NOMO-1 treated with dmso at 0.1 percent for 144 hours (cell line): ENCODE results near the gene PCDHGB1.
"Not testable (repeated sequence)": the region's sequence is repeated elsewhere in the genome, so short reads cannot be mapped to it uniquely, and the experiment has no call there.

Experiments
- DNase-seq: peaks from one replicate; lab custom pipeline; 2025; ENCODE audit not compliant: unreplicated experiment; lab: John Stamatoyannopoulos, UW

PCDHGB1 gene

DNA sequence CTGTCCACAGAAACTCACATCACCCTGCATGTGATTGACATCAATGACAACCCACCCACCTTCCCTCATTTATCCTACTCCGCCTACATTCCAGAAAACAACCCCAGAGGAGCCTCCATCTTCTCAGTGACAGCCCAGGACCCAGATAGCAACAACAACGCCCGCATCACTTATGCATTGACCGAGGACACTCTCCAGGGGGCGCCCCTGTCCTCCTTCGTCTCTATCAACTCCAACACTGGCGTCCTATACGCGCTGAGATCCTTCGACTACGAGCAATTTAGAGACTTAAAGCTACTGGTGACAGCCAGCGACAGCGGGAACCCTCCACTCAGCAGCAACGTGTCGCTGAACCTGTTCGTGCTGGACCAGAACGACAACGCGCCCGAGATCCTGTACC lies 4.6 kb upstream of the PCDHGB1 start:
- no peak for DNase-seq

DNA sequence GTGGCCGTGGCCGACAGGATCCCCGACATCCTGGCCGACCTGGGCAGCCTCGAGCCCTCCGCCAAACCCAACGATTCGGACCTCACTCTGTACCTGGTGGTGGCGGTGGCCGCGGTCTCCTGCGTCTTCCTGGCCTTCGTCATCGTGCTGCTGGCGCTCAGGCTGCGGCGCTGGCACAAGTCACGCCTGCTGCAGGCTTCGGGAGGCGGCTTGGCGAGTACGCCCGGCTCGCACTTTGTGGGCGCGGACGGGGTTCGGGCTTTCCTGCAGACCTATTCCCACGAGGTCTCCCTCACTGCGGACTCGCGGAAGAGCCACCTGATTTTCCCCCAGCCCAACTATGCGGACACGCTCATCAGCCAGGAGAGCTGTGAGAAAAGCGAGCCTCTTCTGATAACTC lies 3.9 kb upstream of the PCDHGB1 start:
- not testable (repeated sequence) for DNase-seq

DNA sequence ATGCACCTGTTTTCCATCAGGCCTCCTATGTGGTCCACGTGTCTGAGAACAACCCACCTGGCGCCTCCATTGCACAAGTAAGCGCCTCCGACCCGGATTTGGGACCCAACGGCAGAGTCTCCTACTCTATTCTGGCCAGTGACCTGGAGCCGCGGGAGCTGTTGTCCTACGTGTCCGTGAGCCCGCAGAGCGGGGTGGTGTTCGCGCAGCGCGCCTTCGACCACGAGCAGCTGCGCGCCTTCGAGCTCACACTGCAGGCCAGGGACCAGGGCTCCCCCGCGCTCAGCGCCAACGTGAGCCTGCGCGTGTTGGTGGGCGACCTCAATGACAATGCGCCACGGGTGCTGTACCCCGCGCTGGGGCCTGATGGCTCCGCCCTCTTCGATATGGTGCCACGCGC lies 1.7 kb downstream of the PCDHGB1 start:
- DNase-seq = no peak

DNA sequence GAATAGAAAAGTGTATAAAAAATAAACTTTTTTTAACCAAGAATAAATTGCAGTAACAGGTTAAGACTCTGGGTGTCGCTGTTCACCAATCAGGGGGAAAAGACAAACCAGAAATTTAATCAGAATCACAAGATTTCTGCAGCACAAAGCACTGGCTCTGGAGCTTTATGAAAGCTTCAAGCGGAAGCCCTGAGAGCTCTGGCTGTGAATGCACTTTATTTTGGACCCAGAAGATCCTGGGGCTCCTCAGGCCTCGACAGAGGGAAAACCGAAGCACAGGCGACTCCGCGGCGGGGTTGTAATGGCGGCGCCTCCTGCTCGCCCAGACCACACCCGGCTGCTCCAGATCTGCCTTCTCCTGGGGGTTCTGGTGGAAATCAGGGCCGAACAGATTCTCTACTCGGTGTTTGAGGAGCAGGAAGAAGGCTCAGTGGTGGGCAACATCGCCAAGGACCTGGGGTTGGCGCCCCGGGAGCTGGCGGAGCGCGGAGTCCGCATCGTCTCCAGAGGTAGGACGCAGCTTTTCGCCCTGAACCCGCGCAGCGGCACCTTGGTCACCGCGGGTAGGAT lies 5.1 kb downstream of the PCDHGB1 start, which contains the start of gene PCDHGA4:
PCDHGA4 (plus strand) TSS at position 122 of the 570 bp plus-strand sequence; CDS start at position 209, 87 bp downstream.
- DNase-seq = no peak

DNA sequence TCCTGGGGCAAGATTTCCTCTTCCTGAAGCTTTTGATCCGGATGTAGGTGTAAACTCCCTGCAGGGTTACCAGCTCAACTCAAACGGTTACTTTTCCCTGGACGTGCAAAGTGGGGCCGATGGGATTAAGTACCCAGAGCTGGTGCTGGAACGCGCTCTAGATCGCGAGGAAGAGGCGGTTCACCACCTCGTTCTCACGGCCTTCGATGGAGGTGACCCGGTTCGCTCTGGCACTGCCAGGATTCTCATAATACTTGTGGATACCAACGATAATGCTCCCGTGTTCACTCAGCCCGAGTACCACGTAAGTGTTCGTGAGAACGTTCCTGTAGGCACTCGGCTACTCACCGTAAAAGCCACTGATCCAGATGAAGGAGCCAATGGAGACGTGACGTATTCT lies 5.7 kb downstream of the PCDHGB1 start:
- no peak for DNase-seq

DNA sequence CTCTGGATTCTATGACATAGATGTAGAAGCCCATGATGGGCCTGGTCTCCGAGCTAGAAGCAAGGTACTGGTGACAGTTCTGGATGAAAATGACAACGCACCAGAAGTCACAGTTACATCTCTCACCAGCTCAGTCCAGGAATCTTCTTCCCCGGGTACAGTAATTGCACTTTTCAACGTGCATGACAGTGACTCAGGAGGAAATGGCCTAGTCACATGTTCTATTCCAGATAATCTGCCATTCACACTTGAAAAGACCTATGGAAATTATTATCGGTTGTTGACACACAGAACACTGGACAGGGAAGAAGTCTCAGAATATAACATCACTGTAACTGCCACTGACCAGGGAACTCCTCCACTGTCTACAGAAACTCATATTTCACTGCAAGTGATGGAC lies 6.2 kb downstream of the PCDHGB1 start:
- no peak for DNase-seq

DNA sequence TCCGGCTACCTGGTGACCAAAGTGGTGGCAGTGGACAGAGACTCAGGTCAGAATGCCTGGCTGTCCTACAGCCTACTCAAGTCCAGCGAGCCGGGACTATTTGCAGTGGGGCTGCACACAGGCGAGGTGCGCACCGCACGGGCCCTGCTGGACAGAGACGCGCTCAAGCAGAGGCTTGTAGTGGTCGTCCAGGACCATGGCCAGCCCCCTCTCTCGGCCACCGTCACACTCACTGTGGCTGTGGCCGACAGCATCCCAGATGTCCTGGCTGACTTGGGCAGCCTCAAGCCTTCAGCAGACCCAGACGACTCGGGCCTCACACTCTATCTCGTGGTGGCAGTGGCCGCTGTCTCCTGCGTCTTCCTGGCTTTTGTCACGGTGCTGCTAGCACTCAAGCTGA lies 7.1 kb downstream of the PCDHGB1 start:
- no peak for DNase-seq

DNA sequence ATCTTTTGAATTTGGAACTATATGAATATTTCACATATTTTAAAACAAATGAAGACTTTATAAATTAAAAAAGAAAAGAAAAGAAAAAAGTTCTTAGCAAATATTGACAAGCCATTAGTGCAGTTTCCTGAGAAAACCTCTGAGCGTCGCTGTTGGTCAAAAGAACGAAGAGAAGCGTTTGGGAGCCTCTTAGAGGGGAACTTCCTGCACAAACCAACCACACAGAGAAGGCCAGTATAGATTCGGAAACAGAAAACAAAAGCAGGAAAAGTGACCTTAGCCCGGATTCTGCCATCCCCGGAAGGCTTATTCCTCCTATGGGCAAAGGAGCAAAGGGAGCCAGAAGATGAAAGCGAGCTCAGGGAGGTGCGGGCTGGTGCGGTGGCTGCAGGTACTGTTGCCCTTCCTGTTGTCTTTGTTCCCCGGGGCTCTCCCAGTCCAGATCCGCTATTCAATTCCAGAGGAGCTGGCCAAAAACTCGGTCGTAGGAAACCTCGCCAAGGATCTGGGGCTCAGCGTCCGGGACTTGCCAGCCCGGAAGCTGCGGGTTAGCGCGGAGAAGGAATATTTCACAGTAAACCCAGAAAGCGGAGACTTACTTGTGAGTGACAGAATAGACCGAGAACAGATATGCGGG lies 10.0 kb downstream of the PCDHGB1 start, which contains the start of gene PCDHGB2:
PCDHGB2 (plus strand) TSS at position 205 of the 637 bp plus-strand sequence; CDS start at position 347, 142 bp downstream.
- DNase-seq = peak; percentile 54

DNA sequence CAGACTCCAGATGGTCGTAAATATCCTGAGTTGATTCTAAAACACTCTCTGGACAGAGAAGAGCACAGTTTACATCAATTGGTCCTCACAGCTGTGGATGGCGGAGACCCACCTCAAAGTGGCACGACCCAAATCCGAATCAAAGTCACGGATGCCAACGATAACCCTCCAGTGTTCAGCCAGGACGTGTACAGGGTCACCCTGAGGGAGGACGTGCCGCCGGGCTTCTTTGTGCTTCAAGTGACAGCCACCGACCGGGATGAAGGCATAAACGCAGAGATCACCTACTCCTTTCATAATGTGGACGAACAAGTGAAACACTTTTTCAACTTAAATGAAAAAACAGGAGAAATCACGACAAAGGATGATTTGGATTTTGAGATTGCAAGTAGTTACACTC lies 10.8 kb downstream of the PCDHGB1 start:
- no peak for DNase-seq

DNA sequence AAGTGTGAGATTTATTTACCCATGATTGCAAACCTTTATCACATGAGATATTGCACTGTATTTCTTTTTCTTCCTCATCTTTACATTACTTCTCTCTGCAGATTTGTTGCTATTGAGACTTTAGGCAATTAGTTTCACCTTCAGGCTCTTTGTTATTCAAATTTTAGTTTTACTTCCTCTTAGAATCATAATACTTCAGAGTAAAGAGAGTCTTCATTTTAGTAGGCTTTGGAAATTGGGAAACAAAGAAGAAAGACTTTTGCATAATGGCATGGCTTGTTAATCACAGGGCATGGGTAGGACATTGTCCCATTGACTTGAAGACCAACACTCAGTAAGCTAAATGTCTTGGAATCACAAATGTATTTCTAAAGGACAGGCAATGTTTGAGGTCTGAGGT lies 12.8 kb downstream of the PCDHGB1 start:
- DNase-seq = no peak

DNA sequence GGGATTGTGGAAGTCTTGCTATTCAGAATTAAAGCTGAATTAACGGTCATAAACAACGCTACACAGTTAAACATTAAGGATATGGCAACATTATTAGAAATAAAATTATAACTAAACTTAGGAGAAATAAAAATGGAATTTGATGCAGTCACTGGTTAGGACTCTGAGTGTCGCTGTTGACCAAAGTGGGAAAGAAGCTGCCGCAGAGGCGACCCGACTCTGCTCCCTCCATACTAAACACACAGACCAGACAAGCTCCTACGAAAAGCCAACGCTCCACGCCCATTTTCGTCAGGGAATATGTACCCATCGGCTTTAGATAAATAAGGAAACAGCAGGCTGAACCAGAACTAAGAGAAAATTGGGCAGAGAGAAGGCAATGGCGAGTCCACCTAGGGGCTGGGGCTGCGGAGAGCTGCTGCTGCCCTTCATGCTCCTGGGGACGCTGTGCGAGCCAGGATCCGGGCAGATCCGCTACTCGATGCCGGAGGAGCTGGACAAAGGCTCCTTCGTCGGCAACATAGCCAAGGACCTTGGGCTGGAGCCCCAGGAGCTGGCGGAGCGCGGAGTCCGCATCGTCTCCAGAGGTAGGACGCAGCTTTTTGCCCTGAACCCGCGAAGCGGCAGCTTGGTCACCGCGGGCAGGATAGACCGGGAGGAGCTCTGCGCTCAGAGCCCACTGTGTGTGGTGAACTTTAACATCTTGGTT lies 14.2 kb downstream of the PCDHGB1 start, which contains the start of gene PCDHGA5:
PCDHGA5 (plus strand) TSS at position 211 of the 709 bp plus-strand sequence; CDS start at position 380, 169 bp downstream.
- no peak for DNase-seq

DNA sequence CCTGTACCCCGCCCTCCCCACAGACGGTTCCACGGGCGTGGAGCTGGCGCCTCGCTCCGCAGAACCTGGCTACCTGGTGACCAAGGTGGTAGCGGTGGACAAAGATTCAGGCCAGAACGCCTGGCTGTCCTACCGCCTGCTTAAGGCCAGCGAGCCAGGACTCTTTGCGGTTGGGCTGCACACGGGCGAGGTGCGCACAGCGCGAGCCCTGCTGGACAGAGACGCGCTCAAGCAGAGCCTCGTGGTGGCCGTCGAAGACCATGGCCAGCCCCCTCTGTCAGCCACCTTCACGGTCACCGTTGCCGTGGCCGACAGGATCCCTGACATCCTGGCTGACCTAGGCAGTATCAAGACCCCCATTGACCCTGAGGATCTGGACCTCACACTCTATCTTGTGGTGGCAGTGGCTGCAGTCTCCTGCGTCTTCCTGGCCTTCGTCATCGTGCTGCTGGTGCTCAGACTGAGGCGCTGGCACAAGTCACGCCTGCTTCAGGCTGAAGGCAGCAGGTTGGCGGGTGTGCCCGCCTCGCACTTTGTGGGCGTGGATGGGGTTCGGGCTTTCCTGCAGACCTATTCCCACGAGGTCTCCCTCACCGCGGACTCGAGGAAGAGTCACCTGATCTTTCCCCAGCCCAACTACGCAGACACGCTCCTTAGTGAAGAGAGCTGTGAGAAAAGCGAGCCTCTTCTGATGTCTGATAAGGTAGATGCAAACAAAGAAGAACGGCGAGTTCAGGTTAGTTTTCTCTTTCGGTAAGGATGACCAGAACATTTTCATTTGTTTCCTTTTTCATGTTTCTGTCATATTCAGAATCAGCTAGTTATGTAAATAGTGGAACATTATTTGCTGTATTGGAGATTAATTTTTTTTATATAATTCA lies 16.4 kb downstream of the PCDHGB1 start:
- no peak for DNase-seq

DNA sequence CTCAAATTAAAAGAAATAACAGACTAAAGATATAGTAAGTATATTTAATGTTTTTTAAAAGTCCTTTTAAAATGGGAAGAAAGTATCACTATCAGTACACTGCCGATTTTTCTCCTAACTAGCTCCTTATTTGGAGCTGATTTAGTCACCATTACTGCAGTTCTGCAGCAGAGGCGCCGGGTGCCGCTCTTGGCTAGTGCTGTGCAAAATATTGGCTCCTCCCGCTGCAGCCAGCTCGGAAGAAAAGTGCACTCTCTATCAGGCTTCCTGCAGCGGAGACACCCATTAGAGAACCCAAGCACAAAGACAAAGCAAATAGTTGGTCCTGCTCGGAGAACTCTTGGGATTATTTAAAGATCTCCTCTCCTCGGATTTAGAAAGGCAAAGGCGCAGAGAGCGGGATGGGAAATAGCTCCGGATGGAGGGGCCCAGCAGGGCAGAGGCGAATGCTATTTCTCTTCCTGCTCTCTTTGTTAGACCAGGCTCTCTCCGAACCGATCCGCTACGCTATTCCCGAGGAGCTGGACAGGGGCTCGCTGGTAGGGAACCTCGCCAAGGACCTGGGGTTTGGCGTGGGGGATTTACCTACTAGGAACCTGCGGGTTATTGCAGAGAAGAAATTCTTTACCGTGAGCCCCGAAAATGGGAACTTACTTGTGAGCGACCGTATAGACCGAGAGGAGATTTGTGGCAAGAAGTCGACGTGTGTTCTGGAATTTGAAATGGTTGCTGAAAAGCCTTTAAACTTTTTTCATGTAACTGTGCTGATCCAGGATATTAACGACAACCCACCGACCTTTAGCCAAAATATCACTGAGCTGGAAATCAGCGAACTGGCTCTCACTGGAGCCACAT lies 20.3 kb downstream of the PCDHGB1 start, which contains the start of gene PCDHGB3:
PCDHGB3 (plus strand) TSS at position 249 of the 855 bp plus-strand sequence; CDS start at position 402, 153 bp downstream.
- peak; percentile 15 for DNase-seq

DNA sequence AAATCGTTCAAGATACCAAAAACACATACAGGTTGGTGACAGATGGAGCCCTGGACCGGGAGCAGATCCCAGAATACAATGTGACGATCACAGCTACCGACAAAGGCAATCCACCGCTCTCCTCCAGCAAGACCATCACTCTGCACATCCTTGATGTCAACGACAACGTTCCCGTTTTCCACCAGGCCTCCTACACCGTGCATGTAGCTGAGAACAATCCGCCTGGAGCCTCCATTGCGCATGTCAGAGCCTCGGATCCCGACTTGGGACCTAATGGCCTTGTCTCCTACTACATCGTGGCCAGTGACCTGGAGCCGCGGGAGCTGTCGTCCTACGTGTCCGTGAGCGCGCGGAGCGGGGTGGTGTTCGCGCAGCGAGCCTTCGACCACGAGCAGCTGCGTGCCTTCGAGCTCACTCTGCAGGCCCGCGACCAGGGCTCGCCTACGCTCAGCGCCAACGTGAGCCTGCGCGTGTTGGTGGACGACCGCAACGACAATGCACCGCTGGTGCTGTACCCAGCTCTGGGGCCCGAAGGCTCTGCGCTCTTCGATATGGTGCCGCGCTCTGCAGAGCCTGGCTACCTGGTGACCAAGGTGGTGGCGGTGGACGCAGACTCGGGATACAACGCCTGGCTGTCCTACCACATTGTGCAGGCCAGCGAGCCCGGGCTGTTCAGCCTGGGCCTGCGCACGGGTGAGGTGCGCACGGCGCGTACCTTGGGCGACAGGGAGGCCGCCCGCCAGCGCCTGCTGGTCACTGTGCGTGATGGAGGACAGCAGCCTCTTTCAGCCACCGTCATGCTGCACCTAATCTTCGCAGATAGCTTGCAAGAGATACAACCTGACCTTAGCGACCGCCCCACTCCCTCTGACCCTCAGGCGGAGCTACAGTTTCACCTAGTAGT lies 21.9 kb downstream of the PCDHGB1 start:
- no peak for DNase-seq

DNA sequence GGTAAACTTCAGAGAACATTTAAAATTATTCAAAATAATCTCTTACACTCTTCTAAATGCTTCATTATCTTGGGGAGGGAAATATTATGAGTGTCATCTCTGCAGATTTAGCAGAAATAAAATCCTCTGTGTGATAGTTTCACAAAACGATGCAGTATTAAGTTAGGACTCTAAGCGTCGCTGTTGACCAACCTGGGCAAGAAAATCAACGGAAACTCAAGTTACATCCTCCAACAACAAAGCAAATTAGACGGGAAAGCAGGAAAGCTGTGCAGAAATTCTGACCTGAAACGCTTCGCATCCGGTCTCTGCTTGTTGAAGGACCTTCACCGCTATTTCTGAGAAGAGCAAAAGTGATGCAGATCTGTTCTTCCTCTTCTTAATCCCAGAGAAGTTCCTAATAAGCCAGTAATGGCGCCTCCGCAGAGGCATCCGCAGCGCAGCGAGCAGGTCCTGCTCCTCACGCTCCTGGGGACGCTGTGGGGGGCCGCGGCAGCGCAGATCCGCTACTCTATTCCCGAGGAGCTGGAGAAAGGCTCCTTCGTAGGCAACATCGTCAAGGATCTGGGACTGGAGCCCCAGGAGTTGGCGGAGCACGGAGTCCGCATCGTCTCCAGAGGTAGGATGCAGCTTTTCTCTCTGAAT lies 23.9 kb downstream of the PCDHGB1 start, which contains the start of gene PCDHGA6:
PCDHGA6 (plus strand) TSS at position 219 of the 645 bp plus-strand sequence; CDS start at position 412, 193 bp downstream.
- DNase-seq = no peak

DNA sequence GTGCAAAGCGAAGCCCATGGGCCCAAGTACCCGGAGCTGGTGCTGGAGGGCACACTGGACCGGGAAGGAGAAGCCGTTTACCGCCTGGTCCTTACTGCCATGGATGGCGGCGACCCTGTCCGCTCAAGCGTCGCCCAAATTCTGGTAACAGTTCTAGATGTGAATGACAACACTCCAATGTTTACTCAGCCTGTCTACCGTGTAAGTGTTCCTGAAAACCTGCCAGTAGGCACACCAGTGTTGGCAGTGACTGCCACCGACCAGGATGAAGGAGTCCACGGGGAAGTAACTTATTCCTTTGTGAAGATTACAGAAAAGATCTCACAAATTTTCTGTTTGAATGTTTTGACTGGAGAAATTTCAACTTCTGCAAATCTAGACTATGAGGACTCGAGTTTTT lies 24.7 kb downstream of the PCDHGB1 start:
- DNase-seq = no peak

DNA sequence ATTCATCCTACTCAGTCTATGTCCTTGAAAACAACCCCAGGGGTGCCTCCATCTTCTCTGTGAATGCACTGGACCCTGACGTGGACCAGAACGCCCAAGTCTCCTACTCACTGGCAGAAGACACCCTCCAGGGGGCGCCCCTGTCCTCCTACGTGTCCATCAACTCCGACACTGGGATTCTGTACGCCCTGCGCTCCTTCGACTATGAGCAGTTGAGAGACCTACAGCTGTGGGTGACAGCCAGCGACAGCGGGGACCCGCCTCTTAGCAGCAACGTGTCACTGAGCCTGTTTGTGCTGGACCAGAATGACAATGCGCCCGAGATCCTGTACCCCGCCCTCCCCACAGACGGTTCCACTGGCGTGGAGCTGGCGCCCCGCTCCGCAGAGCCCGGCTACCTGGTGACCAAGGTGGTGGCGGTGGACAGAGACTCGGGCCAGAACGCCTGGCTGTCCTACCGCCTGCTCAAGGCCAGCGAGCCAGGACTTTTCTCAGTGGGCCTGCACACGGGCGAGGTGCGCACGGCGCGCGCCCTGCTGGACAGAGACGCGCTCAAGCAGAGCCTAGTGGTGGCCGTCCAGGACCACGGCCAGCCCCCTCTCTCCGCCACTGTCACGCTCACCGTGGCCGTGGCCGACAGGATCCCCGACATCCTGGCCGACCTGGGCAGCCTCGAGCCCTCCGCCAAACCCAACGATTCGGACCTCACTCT lies 25.7 kb downstream of the PCDHGB1 start:
- DNase-seq = not testable (repeated sequence)
